GM20431 (cell line): ENCODE measurements around the gene HSD17B2.

Source experiments
- in situ Hi-C: fragments of 300-500 bp; cut with MseI, MboI; formaldehyde crosslinking; loops from one replicate; pipeline ENCODE4 v1.15.0; 2020; ENCODE audit warnings: low sequenced_read_pairs; ENCODE audit not compliant: unreplicated experiment

The HSD17B2 gene

DNA sequence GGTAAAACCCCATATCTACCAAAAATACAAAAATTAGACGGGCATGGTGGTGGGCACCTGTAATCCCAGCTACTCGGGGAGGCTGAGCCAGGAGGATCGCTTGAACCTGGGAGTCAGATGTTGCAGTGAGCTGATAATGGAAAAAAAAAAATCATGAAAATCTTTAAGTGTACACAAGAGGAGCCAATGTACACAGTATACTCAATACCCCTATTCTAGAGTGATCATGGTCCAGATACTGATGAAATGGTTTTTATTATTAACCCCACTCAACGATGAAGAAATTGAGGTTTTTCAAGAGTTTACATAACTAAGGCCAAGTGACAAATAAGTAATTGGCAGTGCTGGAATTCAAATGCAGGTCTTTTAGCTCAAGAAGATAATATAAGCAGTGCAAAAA lies 11.5 kb downstream of the HSD17B2 start:
- in situ Hi-C loops = no loop called here

DNA sequence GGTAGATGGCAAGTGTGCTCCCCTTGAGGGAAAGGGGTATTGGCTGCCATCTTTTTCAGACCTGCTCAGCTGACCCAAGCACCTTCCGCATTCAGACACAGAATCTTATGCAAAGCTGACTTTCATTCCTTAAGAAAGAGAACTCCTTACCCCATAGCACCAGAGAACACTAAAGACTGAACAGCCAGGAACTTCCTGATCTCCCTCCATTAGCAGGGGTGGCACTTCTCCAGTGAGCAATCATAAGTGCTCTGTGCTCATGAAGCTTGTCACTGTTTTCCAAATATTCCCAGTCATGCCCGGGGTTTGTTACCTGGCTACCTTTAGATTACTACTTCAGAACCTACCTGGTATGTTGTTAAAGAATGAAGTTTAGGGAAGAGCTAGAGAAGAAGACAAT lies 11.9 kb downstream of the HSD17B2 start:
- in situ Hi-C loops = no loop called here

DNA sequence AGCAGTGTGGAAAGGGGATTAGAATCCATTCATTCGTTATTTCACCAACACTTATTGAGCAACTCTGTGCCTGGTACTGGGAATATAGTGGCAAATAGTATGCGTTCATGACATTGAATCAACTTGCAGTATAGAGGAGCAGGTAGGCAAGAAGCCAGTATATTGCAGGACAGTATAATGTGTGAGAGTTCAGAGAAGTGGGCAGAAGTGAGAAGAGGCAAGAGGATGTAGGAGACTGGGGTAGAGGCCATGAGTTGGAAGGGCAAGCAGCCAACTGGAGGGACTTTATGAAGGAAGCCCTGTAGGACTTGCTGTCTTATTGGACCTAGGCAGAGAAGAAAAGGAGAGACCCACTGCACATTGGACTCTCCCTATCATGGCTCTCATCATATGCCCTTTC lies 12.3 kb downstream of the HSD17B2 start:
- in situ Hi-C loops = no loop called here

DNA sequence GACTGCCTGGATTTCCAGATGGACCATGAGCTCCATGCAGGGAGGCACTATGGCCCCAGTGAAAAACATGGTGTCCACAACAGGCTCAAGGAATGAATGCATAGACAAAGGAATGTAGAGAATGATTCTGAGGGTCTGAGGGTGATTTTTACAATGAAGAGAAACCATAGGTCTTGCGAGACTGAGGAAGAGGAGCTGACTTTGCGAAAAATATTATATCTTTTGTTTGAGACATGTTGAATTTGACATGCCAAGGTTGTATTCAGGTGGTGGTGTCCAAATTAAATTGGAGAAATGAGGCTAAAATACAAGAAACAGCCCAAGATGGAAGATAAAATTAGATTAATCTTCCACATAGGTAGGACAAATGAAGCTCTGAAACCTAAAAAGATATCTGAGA lies 12.7 kb downstream of the HSD17B2 start:
- in situ Hi-C loops = no loop called here

DNA sequence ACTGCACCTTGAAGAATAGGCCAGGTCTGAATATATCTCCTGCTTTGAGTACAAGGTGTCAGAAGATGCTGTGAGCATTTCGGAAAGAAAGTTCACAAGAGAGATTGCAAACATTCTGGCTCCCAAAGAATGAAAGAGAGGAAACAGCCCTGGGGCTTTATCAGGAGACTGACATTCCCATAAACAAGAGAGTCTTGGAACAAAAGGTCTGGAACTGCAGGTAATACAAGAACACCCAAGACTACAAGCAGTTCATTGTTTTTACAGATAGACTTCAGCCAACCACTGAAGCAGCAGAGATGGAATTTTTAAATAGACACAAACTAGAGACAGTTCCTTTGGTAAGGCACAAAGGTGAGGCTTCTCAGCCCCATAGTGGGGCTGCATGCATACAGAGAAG lies 14.4 kb downstream of the HSD17B2 start:
- in situ Hi-C loops = no loop called here

DNA sequence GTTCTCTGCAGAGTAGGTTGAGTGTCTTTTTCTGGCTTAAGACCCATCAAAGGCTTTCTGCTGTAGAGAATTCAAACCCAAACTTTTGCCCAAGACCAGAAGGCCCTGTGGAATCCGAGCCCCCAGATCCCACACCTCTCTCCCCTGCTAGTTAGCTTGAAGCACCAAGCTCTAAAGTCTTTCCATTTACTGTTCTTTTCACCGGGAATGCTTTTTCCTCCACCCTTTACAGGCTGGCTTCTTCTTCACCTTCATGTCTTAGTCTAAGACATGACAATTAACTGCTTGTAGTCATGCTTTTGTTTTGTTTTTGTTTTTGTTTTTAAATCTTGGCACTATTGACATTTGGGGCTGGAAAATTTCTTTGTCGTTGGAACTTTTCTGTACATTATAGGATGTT lies 15.5 kb downstream of the HSD17B2 start:
- in situ Hi-C loops = no loop called here

DNA sequence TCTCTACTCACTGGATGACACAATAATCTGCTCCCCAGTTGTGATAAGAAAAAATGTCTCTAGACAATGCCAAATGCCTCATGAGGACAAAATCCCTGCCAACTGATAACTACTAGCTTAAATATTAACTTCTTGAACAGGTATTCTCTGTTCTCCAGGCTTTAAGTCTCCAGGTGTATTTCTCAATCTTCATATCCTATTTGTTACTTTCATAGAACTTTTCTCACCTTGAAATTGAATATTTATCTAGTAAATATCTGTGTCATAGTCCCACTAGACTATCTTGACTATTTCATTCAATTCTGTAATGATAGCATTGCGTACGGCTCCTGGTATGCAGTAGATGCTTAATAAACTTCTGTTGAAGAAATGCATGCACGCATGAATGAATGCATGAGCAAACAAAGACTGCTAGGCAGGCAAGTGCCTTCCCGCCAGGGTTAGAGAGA lies 15.9 kb downstream of the HSD17B2 start:
- in situ Hi-C loops = no loop called here

DNA sequence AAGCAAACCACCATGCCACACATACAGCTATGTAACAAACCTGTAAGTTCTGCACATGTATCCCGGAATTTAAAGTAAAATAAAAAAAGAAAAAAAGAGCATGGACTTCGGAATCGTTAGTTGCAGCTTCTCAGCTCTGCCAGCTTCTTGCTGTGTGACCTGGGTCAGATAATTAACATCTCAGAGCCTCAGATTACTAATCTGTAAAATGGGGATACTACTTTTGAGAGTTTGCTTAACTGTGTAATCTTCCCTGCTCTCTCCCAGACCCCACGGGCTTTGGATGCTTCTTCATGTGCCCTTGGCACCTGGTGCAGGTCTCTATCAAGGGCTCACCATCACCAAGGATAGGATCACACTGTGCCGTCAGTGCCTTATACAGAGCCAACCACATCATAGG lies 16.6 kb downstream of the HSD17B2 start:
- in situ Hi-C loops = no loop called here

DNA sequence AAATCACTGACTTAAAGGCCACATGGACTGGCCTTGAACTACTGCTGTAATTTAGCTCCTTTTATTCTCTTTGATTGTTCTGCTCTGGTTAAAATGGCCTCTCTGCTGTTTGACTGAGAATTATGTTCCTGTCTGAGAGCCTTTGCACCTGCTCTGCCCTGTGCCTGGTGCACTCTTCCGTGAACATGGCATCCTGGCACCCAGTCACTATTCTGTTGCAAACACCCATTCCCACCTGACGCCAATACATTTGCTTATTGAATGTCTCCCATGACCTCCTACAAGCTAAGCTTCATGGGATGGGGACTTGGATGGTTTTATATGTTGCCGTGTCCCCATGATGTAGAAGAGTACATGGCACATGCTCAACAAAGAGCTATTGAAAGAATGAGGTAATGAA lies 20.1 kb downstream of the HSD17B2 start:
- in situ Hi-C loops = no loop called here

DNA sequence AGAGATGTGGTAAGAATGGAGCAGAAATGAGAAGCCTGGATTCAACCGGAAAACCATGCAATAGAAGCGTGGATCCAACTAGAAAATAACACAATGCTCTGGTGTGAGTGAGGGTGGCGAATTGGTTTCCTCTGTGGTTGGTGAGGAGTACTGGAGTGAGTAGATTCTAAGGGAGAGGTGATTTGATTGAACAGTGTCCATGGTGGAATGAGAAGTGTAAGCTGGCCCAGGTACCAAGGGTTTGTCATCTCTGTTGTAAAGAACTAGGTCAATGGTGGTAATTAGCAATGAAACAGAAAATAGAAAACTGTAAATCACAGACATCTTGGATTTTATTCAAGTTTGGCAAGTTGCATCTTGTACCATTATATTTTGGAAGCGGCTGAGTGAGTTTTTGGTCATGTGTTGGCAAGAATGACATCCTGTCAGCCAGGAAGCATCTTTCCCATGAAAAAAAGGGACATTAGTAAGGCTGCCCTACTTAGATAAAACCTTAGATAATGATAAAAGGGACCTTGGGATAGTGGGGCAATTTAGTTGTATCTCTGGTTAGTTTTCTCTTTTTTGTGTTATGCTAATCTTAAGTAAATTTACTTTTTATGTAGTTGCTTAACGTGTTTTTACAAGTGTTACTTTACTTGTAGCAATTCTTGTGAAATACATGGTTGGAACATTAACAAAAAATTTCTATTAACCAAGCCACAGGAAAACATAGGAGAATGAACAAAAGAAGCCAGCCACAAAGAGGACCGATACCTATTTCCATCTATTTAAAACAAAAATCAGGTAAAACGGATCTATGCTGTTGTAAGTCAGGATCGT lies 20.9 kb downstream of the HSD17B2 start:
- in situ Hi-C loops = no loop called here

DNA sequence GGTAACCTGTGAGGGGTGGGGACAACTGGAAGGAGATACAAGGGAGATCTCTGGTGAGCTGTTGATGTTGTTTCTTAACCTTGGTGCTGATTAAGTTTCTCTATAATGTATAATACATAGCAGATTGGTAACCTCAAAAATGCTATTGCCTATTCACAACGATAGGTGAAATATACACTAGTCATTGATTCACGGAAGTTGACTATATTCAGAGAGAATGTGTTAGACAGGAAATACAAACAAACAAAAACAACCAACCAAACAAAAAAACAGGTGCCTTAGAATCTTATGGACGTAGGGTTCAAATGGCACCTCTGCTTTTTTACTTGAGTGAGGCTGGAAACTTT lies 21.5 kb downstream of the HSD17B2 start:
- in situ Hi-C loops = no loop called here

DNA sequence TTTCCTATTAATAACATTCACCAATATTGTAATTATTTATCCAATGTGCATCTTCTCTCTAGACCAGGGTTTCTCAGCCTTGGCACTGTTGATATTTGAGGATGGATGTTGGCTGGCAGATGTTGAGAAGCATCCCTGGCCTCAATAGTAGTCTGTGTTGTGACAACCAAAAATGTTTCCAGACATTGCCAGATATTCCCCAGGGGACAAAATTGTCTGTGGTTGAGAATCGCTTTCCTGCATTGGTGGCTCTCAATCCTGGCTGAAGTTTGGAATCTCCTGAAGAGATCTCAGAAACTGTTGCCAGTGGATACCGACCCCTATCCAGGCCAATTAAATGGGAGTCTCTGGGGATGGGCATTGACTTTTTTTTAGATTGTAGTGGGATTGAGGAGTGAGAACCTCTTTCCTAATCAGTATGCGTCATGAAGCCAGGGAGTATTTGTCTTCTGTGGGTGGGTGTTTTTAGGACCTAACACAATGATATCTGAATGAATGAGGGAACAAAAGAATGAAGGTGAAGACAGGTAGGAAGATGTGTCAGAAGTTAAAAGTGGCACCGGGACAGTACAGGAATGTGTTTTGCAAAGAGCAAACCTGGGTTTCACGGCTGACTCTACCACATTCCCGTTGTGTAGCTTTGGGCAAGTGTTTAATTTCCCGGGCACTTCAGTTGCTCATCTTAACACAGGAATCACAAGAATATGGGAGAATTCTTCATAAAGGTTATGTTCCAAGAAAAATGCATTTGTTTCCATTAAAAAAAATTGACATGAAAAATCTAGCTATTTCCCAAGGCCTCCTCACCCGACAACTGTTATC lies 24.3 kb downstream of the HSD17B2 start:
- in situ Hi-C loops = no loop called here

DNA sequence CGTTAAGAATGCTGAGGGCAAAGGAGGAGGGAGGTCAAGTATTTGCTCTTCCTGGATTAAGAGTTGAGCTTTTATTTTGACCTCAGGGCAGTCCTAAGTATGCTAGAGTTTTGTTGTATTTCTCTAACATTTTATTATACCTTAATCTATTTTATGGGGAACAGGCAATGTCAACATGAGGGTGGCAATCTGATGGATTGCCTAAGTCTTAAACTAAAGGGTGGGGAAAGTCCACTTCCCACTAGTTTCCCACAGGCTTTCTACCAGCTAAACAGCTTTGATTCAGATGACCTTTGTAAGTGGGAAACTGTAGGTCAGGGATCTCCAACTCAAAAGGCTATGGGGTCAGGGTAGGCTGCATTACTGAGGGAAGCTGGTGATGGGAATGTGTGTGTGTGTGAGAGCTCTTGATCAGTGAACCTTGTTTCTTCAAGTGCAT lies 24.9 kb downstream of the HSD17B2 start:
- in situ Hi-C loops = no loop called here

DNA sequence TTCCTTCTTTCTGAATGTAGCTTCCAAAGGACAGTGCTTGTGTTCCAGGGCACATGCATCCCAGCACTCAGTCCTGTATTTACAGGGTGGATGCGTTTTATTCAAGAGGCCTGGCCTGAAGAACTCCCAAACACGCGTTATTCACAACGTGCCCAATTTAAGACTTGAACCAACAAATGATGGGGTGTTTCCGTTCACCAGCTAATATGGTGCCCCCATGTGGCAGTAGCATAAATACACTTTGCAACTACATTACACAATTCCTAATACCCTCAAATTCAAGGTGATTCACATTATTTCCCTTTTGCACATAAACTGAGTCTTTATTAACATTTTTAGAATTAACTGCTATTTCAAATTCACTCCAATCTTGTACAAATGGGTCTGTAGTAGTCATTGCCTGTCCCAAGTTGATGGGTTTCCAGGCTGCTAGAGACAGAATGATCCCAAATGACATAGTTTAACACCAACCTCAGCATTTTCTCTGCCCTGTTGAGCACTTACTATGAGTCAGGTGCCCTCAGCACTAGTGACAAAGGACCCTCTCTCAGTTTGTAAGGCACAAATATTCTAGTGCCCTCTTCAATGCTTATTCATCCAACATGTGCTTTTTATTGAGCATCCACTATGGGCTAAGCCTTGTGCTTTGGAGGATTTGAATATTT lies 26.9 kb downstream of the HSD17B2 start:
- in situ Hi-C loops = no loop called here

DNA sequence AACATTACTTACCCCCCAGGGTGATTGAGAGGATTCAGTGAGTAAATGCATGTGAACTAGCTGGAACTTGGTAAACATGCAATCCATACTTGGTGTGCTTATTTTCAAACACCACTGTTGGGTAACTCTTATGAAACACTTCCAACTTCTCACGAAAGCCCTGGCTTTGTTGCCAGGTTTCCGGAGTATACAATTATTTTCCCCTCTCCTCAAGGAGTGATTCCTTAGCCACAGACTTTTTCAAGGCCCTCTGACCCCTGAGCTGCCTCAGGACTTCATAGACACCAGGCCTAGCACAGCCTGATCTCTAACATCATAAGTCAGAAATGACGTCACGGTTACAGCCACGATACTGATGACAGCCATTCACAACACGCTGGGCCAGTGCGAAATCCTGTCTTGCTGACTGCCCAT lies 27.6 kb downstream of the HSD17B2 start:
- in situ Hi-C loops = no loop called here

DNA sequence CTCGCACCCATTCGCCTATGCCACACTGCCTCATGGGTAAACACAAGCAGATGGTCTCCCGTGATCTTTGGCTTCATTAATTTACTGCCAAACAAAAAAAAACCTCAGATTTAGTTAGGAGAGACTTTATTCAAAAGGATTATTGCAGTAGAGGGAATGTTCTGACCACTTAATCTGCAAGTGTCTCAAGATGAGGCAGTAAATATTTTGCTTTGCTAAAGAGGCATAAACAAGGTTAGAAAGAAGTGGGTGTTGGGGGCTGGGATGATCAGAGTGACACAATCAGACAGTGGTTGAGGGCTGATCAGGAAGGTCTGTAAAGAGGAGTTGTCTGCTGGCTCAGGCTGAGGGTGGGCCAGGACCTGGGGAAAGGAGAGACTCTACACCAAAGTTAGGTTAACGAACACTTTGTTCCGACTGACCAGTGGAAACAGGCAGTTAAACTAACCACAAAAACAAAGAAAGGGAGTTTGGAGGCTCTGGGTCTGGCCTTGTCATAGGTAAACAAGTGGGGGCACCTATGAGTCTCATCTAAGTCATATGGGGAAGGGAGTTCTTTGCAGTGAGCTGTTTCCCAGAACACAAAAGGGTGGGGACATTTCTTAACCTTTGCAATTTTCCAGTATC lies 28.5 kb downstream of the HSD17B2 start:
- in situ Hi-C loops = no loop called here

DNA sequence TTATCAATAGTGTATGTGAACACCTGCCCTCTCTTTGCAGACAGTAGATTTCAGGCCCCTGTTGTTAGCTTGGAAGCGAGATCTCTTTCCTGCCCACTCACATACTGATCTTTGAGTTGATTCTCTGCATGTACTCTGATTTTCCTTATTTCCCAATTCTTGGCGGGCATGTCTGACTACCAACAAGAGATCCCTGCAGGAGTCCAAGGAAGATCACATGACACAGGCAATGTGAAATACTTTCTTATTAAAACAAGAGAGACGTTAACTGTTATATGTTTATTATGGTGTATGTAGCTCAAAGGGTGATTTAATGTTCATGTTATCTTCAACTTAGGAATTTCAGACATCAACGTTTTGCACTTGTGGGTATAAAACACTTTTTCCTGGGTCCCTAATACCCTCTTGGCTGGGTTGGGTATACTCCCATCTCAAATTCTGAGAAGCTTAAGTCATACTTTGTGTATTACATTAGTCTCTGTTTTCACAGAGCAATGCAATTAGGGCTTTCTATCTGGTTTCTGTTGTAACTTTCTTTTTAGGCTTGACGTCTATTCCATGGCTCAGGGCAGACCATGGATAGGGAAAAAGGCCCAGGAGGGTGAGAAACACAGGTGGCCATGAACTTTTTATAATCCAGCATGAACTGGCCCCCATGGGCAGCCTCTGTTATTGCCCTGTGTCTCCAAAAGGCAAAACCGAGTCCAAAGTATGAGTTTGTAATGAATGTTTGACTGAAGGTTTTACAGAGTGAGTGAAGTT lies 32.2 kb downstream of the HSD17B2 start:
- in situ Hi-C loops = no loop called here

DNA sequence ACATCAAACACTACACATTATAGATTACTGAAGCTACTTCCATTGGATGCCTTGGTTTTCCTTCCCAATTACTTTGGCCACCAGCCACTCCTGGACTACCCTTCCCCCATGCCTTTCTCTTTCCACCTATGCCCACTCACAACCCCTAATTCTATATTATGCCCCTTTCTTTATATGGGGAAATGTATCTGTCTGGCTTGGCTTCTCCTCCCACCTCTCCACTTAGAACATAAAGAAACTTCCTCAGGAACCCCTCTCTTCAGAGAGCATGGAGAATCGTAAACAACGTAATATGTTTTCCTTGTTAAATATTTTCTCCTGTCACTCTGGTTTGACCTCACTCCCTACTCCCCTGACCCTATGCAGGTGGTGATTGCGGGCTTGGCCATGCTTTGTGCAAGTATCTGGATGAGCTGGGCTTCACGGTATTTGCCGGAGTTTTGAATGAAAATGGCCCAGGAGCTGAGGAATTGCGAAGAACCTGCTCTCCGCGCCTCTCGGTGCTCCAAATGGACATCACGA lies 32.8 kb downstream of the HSD17B2 start:
- in situ Hi-C loops = no loop called here

DNA sequence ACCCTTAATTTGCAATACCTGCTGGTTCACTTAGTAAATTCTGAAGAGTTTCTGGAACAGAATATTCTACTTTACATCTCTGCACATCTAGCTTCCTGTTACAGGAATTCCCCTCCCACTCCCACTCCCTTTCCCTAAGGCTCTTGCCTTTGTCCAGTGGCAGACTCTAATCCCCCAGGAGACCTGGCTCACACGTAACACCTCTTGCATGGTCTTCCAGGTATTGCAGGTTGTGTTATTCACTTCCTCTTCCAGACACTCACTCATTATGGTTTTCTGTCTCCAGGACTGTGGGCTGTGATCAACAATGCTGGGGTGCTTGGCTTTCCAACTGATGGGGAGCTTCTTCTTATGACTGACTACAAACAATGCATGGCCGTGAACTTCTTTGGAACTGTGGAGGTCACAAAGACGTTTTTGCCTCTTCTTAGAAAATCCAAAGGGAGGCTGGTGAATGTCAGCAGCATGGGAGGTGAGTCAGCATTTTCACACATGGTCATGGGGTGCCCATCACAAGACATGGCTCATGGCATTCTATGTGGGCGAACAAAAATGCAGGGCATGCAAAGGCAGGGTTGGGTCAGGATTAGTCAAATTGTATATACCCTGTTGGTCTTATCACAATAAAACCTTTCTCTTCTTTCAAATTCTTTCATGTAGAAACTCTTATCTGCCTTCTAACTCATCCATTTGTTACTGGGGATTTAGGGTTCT lies 35.8 kb downstream of the HSD17B2 start:
- in situ Hi-C loops = no loop called here
